H1 (cell line): ENCODE measurements around the gene NRXN3. TPM values are rescaled to one million over a fixed set of nuclear protein-coding genes. Genes with fewer than 3 reads are reported as not detected.

Source experiments
- CTCF ChIA-PET: fragments of 300-600 bp; sonication (Branson Sonifier 250); formaldehyde crosslinking; loops from one replicate; lab custom pipeline; 2021; ENCODE audit not compliant: partially characterized antibody; lab: Charles Lee
- POLR2A ChIA-PET: fragments of 300-600 bp; sonication (Branson Sonifier 250); formaldehyde crosslinking; loops from one replicate; lab custom pipeline; 2021; ENCODE audit warnings: inconsistent platforms; ENCODE audit not compliant: partially characterized antibody; lab: Charles Lee
- DNase-seq, 2 experiments: peaks; one replicate each; pipeline versions ENCODE4 v3.0.0 to v3.0.0-alpha.2; 2010 to 2022; ENCODE audit warnings: low spot score in 2 of 2, low read depth in 1 of 2, mixed read lengths in 1 of 2
- FAIRE-seq: peaks from 2 replicates; lab custom pipeline; 2011; peaks lifted over from hg19 to GRCh38; lab: Jason Lieb, UNC
- H2AFZ ChIP-seq: 2 replicates; pipeline ENCODE4 v1.8.1; 2012; ENCODE audit warnings: low read length, inconsistent platforms
- H2AK5ac ChIP-seq: 2 replicates; pipeline ENCODE4 v1.6.1; 2013; ENCODE audit warnings: low read depth, low read length
- H2BK120ac ChIP-seq: replicated peaks from 2 replicates; pipeline ENCODE3; 2013; ENCODE audit warnings: low read depth, low read length, inconsistent platforms
- H2BK12ac ChIP-seq: 2 replicates; pipeline ENCODE4 v1.6.1; 2013; ENCODE audit warnings: low read depth, low read length
- H2BK15ac ChIP-seq: 2 replicates; pipeline ENCODE4 v1.6.1; 2013; ENCODE audit warnings: low read length
- H2BK20ac ChIP-seq: 2 replicates; pipeline ENCODE4 v1.6.1; 2013; ENCODE audit warnings: low read length
- H2BK5ac ChIP-seq: 2 replicates; pipeline ENCODE4 v1.6.1; 2013; ENCODE audit warnings: low read depth, low read length
- H3K14ac ChIP-seq: 2 replicates; pipeline ENCODE4 v1.6.1; 2013; ENCODE audit warnings: inconsistent platforms; ENCODE audit not compliant: insufficient read length
- H3K18ac ChIP-seq: 2 replicates; pipeline ENCODE4 v1.6.1; 2013; ENCODE audit warnings: low read length; ENCODE audit errors: extremely low read depth
- H3K23ac ChIP-seq: 2 replicates; pipeline ENCODE4 v1.6.1; 2013; ENCODE audit warnings: inconsistent platforms; ENCODE audit not compliant: insufficient read length
- H3K23me2 ChIP-seq: 2 replicates; pipeline ENCODE4 v1.6.1; 2013; ENCODE audit warnings: low read depth, low read length
- H3K27ac ChIP-seq: 2 replicates; pipeline ENCODE4 v1.6.1; 2011; ENCODE audit warnings: low read depth, low read length, inconsistent platforms
- H3K27me3 ChIP-seq, 4 experiments: replicated peaks in 1 of 4; 1 replicate in 1 of 4; 2 replicates in 3 of 4; pipeline versions ENCODE4 v1.6.1 to v1.8.1; 2011 to 2013; ENCODE audit warnings: low read length in 3 of 4, mild to moderate bottlenecking in 3 of 4, inconsistent platforms in 2 of 4, mixed read lengths in 2 of 4, moderate library complexity in 1 of 4; ENCODE audit not compliant: control insufficient read depth in 3 of 4, insufficient read depth in 3 of 4; ENCODE audit errors: extremely low read depth in 1 of 4
- H3K36me3 ChIP-seq, 4 experiments: 2 replicates each; pipeline versions ENCODE4 v1.6.1 to v1.8.1; 2011 to 2013; ENCODE audit warnings: mild to moderate bottlenecking in 4 of 4, low read length in 3 of 4, moderate library complexity in 2 of 4, control low read depth in 1 of 4, inconsistent platforms in 1 of 4; ENCODE audit not compliant: insufficient read depth in 4 of 4, control insufficient read depth in 2 of 4
- H3K4ac ChIP-seq: replicated peaks from 2 replicates; pipeline ENCODE3; 2013; ENCODE audit warnings: low read length, low read depth, mixed read lengths, inconsistent platforms; ENCODE audit not compliant: insufficient read length
- H3K4me1 ChIP-seq, 4 experiments: replicated peaks in 1 of 4; 1 replicate in 1 of 4; 2 replicates in 3 of 4; pipeline versions ENCODE4 v1.6.1 to v1.8.1; 2011 to 2013; ENCODE audit warnings: low read length in 3 of 4, inconsistent platforms in 2 of 4, mixed read lengths in 1 of 4; ENCODE audit not compliant: insufficient read depth in 4 of 4, control insufficient read depth in 3 of 4
- H3K4me2 ChIP-seq, 2 experiments: 2 replicates each; pipeline versions ENCODE4 v1.6.1 to v1.8.1; 2011 to 2013; ENCODE audit warnings: low read depth in 2 of 2, low read length in 2 of 2, control low read depth in 1 of 2, inconsistent platforms in 1 of 2, mild to moderate bottlenecking in 1 of 2; ENCODE audit not compliant: insufficient read depth in 1 of 2
- H3K4me3 ChIP-seq, 4 experiments: fragments of 200-600, 300-600 bp in 1 of 4; sonication (generic), shearing (Covaris generic), sonication (Bioruptor Twin) in 1 of 4; 2 replicates each; pipeline versions ENCODE4 v1.5.1 to v1.8.1; 2011 to 2016; ENCODE audit warnings: low read length in 4 of 4, low read depth in 3 of 4, control low read depth in 2 of 4, inconsistent platforms in 2 of 4, mild to moderate bottlenecking in 2 of 4, mixed read lengths in 1 of 4, moderate library complexity in 1 of 4; ENCODE audit not compliant: insufficient read depth in 2 of 4; ENCODE audit errors: extremely low read depth in 1 of 4
- H3K56ac ChIP-seq: replicated peaks from 2 replicates; pipeline ENCODE3; 2013; ENCODE audit warnings: low read depth, mild to moderate bottlenecking, mixed read lengths, low read length, inconsistent platforms; ENCODE audit not compliant: insufficient read length
- H3K79me1 ChIP-seq: 2 replicates; pipeline ENCODE4 v1.6.1; 2013; ENCODE audit warnings: low read depth, low read length, control low read depth
- H3K79me2 ChIP-seq, 2 experiments: 2 replicates each; pipeline versions ENCODE4 v1.6.1 to v1.8.1; 2012 to 2013; ENCODE audit warnings: low read length in 2 of 2, mild to moderate bottlenecking in 2 of 2, inconsistent platforms in 1 of 2; ENCODE audit not compliant: insufficient read depth in 2 of 2, control insufficient read depth in 1 of 2
- H3K9ac ChIP-seq, 4 experiments: replicated peaks in 1 of 4; 1 replicate in 1 of 4; 2 replicates in 3 of 4; pipeline versions ENCODE4 v1.6.1 to v1.8.1; 2011 to 2013; ENCODE audit warnings: low read depth in 3 of 4, low read length in 3 of 4, control low read depth in 2 of 4, mild to moderate bottlenecking in 2 of 4, moderate library complexity in 2 of 4, inconsistent platforms in 1 of 4; ENCODE audit errors: extremely low read depth in 1 of 4
- H3K9me3 ChIP-seq, 2 experiments: 2 replicates each; pipeline versions ENCODE4 v1.6.1 to v1.8.1; 2012 to 2013; ENCODE audit warnings: mild to moderate bottlenecking in 2 of 2, moderate library complexity in 2 of 2, control low read depth in 1 of 2, inconsistent platforms in 1 of 2, low read depth in 1 of 2, low read length in 1 of 2, mixed read lengths in 1 of 2; ENCODE audit not compliant: insufficient read depth in 2 of 2
- H4K20me1 ChIP-seq, 2 experiments: replicated peaks in 1 of 2; 2 replicates each; pipeline versions ENCODE3 to v1.8.1; 2011 to 2013; ENCODE audit warnings: inconsistent platforms in 2 of 2, low read length in 2 of 2, mild to moderate bottlenecking in 1 of 2; ENCODE audit not compliant: insufficient read depth in 2 of 2, control insufficient read depth in 1 of 2
- H4K5ac ChIP-seq: 2 replicates; pipeline ENCODE4 v1.6.1; 2013; ENCODE audit warnings: low read length, low read depth, mixed read lengths, inconsistent platforms; ENCODE audit not compliant: insufficient read length
- H4K8ac ChIP-seq: 2 replicates; pipeline ENCODE4 v1.8.0; 2013; ENCODE audit warnings: mild to moderate bottlenecking, moderate library complexity, low read length, inconsistent platforms; ENCODE audit not compliant: insufficient read depth; ENCODE audit errors: extremely low read depth
- H4K91ac ChIP-seq: replicated peaks from 2 replicates; pipeline ENCODE3; 2013; ENCODE audit warnings: low read length, mixed read lengths, inconsistent platforms; ENCODE audit not compliant: insufficient read length
- CHD2 ChIP-seq: IDR thresholded peaks from 2 replicates; pipeline ENCODE4 v1.6.1; 2012; ENCODE audit warnings: low read length, improper control_type of control experiment
- WGBS, 2 experiments: shearing (Covaris generic) in 1 of 2; methylation state at CpG; one replicate each; pipeline versions ENCODE4 v1.1.6 to v1.1.7; 2013 to 2015; ENCODE audit warnings: low lambda C conversion rate in 2 of 2, mixed read lengths in 2 of 2, inconsistent platforms in 1 of 2, low coverage in 1 of 2, missing lambda C conversion rate in 1 of 2; ENCODE audit not compliant: insufficient replicate concordance in 2 of 2, insufficient coverage in 1 of 2, insufficient read length in 1 of 2; ENCODE audit errors: extremely low coverage in 1 of 2, missing lambda C conversion rate in 1 of 2; 5-methylcytosine and 5-hydroxymethylcytosine counted together
- polyA plus RNA-seq, 7 experiments: library from polyadenylated mRNA; depleted of rRNA in 3 of 7; stranded (reverse) in 5 of 7; unstranded in 2 of 7; fragments of >200 nt in 5 of 7; fragments of 200-250 nt in 2 of 7; gene quantifications; 1 replicate in 5 of 7; 2 replicates in 1 of 7; 4 replicates in 1 of 7; pipeline versions ENCODE4 v1.2.1 to v1.2.3, GENCODE V29; 2011 to 2013; ENCODE audit warnings: missing spikeins in 2 of 7, mixed read lengths in 2 of 7
- total RNA-seq: library from RNA; stranded (reverse); fragmentation: NEBNext Ultra II Directional; extraction: Animal tissue kit (Norgen Biotek cat#: 25700); gene quantifications from 2 replicates; pipeline ENCODE4 v1.2.1, GENCODE V29; 2021

NRXN3 gene
- total and polyA plus RNA-seq, 2 of the 8 experiments (the other 6 are each of a cell fraction or from before 2014, with no cell fraction given) = 2.6 to 4.1 TPM

- Histone ChIP-seq H3K27me3 (no peaks in the 10 kb centered on the region), H4K91ac (no peak overlapping the region), H2AFZ (0 out of 2 replicates have a peak overlapping the region, but pooled peaks have one; percentile 48), H3K4ac (no peak overlapping the region), H3K9ac (no peak overlapping the region), H4K20me1 (no peaks in the 10 kb centered on the region), H3K79me1 (no peaks in the 10 kb centered on the region), H2BK5ac (no peak overlapping the region), H2BK12ac (no peak overlapping the region), H3K79me2 (no peaks in the 10 kb centered on the region), H4K8ac (no peak overlapping the region), H3K14ac (no peak overlapping the region), H3K23me2 (no peaks in the 10 kb centered on the region; the same call in 1 of the 2 replicates), H2BK20ac (no peak overlapping the region), H2BK15ac (no peak overlapping the region), H3K36me3 (no peaks in the 10 kb centered on the region), H2AK5ac (no peak overlapping the region), H3K27ac (no peak overlapping the region), H3K23ac (no peak overlapping the region), H3K9me3 (no peaks in the 10 kb centered on the region), H4K5ac (no peak overlapping the region), H3K4me3 (no peak overlapping the region), H3K4me2 (no peak overlapping the region), H2BK120ac (no peak overlapping the region), H3K18ac (no peak overlapping the region), H3K56ac (no peak overlapping the region), H3K4me1 (peaks cover 0 to 5% (median 0%) of the 10 kb centered on the region in 4 experiments; a peak in 1 of 7 replicates)
- FAIRE-seq (peak; percentile 84), DNase-seq (peak; percentile 50 to 82)
- POLR2A ChIA-PET = interaction anchor here (1.0 kb wide), 1 partner anchor 211 kb away, joined by 3 read pairs; no protein-coding TSS in a partner anchor
- CTCF ChIA-PET = interaction anchor here (0.6 to 3.8 kb wide), 45 partner anchors 7 to 738 kb away, joined by 3 to 17 read pairs (median 4); no protein-coding TSS in a partner anchor
- 11% methylated on average over 8 of the region's 8 CpGs; no CpG with 5 or more reads in 1 of the 2 experiments for WGBS, 2 experiments
- TF ChIP-seq CHD2 = no peak
Measured at GRCh38 chr14:78164226-78164853, 5.8 kb upstream of the NRXN3 start.
